HepG2 (cell line): ENCODE data around the gene CAGE1. TPM values are rescaled to one million over a fixed set of nuclear protein-coding genes. Genes with fewer than 3 reads are reported as not detected.
A peak's percentile ranks its signal among the peaks of the same experiment; 100 is the strongest.

Experiments
- GFI1 ChIP-seq: sonication (generic); formaldehyde crosslinking; IDR thresholded peaks from 2 replicates; pipeline ENCODE4 v1.5.0; 2020; ENCODE audit warnings: missing genetic modification reagents, mild to moderate bottlenecking, borderline replicate concordance
- PHB2 ChIP-seq: fragments of 450-650 bp; IDR thresholded peaks from 2 replicates; pipeline ENCODE4 v1.6.1; 2018; ENCODE audit not compliant: partially characterized antibody
- SRY ChIP-seq: sonication (generic); formaldehyde crosslinking; IDR thresholded peaks from 2 replicates; pipeline ENCODE4 v1.8.0; 2022; ENCODE audit warnings: mild to moderate bottlenecking, missing genetic modification reagents
- ZNF260 ChIP-seq: sonication (generic); formaldehyde crosslinking; IDR thresholded peaks from 2 replicates; pipeline ENCODE4 v1.4.0; 2020; ENCODE audit warnings: missing genetic modification reagents, low read depth, mild to moderate bottlenecking, borderline replicate concordance
- ZNF282 ChIP-seq: fragments of 450-650 bp; IDR thresholded peaks from 2 replicates; pipeline ENCODE4 v1.6.1; 2018; ENCODE audit not compliant: partially characterized antibody
- ZNF383 ChIP-seq: sonication (generic); formaldehyde crosslinking; IDR thresholded peaks from 2 replicates; pipeline ENCODE4 v1.4.0; 2020; ENCODE audit warnings: missing genetic modification reagents, mild to moderate bottlenecking, borderline replicate concordance
- polyA plus RNA-seq, 8 experiments: library from polyadenylated mRNA; depleted of rRNA in 3 of 8; stranded (reverse) in 7 of 8; unstranded in 1 of 8; fragments of >200 nt; fragmentation: Illumina TruSeq in 4 of 8; extraction: Trizol in 4 of 8; gene quantifications; 2 replicates each; pipeline versions ENCODE4 v1.2.1 to v1.2.3, GENCODE V29; 2011 to 2016; ENCODE audit warnings: low read depth in 4 of 8, missing spikeins in 1 of 8, mixed read lengths in 1 of 8; ENCODE audit not compliant: insufficient read depth in 1 of 8
- total RNA-seq, 5 experiments: library from RNA; depleted of rRNA; stranded (reverse); fragments of >200 nt; fragmentation: Illumina TruSeq; extraction: Trizol; gene quantifications; 2 replicates each; pipeline ENCODE4 v1.2.3, GENCODE V29; 2016; ENCODE audit warnings: low read depth in 1 of 5
- TF ChIP-seq, protein P1 (sequence below): sonication (generic); formaldehyde crosslinking; conservative IDR thresholded peaks from 2 replicates; pipeline ENCODE4 v1.4.0; 2020; ENCODE audit warnings: mild to moderate bottlenecking, missing genetic modification reagents, moderate library complexity
- TF ChIP-seq, protein P2 (sequence below): sonication (generic); formaldehyde crosslinking; IDR thresholded peaks from 2 replicates; pipeline ENCODE4 v1.4.0; 2020; ENCODE audit warnings: mild to moderate bottlenecking, low read depth, missing genetic modification reagents
- TF ChIP-seq, protein P3 (sequence below): sonication (generic); formaldehyde crosslinking; IDR thresholded peaks from 2 replicates; pipeline ENCODE4 v1.8.1; 2023; ENCODE audit warnings: mild to moderate bottlenecking, missing genetic modification reagents
- TF ChIP-seq, protein P4 (sequence below), 2 experiments: fragments of 450-650 bp in 1 of 2; sonication (generic) in 1 of 2; formaldehyde crosslinking; IDR thresholded peaks; 2 replicates each; pipeline versions ENCODE4 v1.5.0 to v1.8.0; 2020 to 2022; ENCODE audit warnings: mild to moderate bottlenecking in 1 of 2, missing genetic modification reagents in 1 of 2
- TF ChIP-seq, protein P5 (sequence below): sonication (generic); formaldehyde crosslinking; IDR thresholded peaks from 2 replicates; pipeline ENCODE4 v1.4.0; 2020; ENCODE audit warnings: missing genetic modification reagents
- TF ChIP-seq, protein P6 (sequence below): sonication (generic); formaldehyde crosslinking; IDR thresholded peaks from 2 replicates; pipeline ENCODE4 v1.5.0; 2020; ENCODE audit warnings: mild to moderate bottlenecking, missing genetic modification reagents, borderline replicate concordance

CAGE1 gene
- total and polyA plus RNA-seq, 2 of the 13 experiments (the other 11 are each of a cell fraction or from before 2014, with no cell fraction given), result 0.03 to 0.15 TPM

DNA sequence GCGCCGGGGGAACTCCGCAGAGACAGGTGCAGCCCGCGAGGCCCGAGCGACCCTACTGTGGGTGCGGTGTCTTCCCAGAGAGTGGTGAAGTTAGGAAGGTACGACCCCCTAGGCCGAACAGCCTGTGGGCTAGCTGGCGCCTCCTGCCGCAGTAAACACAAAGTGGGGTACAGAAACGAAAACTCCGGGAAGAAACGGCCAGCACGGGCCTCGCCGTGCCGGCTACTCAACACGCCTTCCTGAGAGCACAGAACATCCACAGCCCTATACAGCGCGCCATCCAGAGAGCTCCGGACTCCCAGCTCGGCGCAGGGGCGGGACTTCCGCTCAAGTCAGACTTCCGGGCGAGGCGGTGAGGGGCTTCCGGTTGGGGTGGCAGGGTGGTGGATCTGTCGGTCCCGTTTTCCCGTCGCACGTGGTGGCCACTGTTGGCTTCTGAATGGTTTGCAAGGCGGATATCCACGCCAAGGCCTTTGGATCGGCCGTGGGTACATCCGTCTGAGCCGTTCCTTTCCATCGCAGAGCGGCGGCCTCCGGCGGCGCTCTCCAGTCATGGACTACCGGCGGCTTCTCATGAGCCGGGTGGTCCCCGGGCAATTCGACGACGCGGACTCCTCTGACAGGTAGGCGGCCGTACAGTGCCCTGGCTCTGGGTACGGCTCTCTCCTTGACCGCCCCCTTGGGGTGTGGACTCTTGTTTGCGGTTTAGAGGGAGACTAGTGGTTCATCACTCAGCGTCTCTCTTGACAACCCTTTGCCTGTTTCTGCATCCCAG is at the start of gene CAGE1, which contains the start of gene RIOK1 (continued):
- TF ChIP-seq, protein P1, sequence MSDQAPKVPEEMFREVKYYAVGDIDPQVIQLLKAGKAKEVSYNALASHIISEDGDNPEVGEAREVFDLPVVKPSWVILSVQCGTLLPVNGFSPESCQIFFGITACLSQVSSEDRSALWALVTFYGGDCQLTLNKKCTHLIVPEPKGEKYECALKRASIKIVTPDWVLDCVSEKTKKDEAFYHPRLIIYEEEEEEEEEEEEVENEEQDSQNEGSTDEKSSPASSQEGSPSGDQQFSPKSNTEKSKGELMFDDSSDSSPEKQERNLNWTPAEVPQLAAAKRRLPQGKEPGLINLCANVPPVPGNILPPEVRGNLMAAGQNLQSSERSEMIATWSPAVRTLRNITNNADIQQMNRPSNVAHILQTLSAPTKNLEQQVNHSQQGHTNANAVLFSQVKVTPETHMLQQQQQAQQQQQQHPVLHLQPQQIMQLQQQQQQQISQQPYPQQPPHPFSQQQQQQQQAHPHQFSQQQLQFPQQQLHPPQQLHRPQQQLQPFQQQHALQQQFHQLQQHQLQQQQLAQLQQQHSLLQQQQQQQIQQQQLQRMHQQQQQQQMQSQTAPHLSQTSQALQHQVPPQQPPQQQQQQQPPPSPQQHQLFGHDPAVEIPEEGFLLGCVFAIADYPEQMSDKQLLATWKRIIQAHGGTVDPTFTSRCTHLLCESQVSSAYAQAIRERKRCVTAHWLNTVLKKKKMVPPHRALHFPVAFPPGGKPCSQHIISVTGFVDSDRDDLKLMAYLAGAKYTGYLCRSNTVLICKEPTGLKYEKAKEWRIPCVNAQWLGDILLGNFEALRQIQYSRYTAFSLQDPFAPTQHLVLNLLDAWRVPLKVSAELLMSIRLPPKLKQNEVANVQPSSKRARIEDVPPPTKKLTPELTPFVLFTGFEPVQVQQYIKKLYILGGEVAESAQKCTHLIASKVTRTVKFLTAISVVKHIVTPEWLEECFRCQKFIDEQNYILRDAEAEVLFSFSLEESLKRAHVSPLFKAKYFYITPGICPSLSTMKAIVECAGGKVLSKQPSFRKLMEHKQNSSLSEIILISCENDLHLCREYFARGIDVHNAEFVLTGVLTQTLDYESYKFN (CRISPR knock-in tag), result peak; percentile 69
- no peak for TF ChIP-seq ZNF260 (CRISPR knock-in tag)
- TF ChIP-seq, protein P2, sequence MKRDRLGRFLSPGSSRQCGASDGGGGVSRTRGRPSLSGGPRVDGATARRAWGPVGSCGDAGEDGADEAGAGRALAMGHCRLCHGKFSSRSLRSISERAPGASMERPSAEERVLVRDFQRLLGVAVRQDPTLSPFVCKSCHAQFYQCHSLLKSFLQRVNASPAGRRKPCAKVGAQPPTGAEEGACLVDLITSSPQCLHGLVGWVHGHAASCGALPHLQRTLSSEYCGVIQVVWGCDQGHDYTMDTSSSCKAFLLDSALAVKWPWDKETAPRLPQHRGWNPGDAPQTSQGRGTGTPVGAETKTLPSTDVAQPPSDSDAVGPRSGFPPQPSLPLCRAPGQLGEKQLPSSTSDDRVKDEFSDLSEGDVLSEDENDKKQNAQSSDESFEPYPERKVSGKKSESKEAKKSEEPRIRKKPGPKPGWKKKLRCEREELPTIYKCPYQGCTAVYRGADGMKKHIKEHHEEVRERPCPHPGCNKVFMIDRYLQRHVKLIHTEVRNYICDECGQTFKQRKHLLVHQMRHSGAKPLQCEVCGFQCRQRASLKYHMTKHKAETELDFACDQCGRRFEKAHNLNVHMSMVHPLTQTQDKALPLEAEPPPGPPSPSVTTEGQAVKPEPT (CRISPR knock-in tag), result peak; percentile 74; the same call in 1 of the 2 replicates
- TF ChIP-seq, protein P3, sequence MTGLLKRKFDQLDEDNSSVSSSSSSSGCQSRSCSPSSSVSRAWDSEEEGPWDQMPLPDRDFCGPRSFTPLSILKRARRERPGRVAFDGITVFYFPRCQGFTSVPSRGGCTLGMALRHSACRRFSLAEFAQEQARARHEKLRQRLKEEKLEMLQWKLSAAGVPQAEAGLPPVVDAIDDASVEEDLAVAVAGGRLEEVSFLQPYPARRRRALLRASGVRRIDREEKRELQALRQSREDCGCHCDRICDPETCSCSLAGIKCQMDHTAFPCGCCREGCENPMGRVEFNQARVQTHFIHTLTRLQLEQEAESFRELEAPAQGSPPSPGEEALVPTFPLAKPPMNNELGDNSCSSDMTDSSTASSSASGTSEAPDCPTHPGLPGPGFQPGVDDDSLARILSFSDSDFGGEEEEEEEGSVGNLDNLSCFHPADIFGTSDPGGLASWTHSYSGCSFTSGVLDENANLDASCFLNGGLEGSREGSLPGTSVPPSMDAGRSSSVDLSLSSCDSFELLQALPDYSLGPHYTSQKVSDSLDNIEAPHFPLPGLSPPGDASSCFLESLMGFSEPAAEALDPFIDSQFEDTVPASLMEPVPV (CRISPR knock-in tag), result peak; percentile 87
- peak; percentile 68; the same call in 1 of the 2 replicates for TF ChIP-seq SRY (CRISPR knock-in tag)
- TF ChIP-seq GFI1 (CRISPR knock-in tag), result peak; percentile 71; the same call in 1 of the 2 replicates
- no peak for TF ChIP-seq PHB2
- TF ChIP-seq, protein P4, sequence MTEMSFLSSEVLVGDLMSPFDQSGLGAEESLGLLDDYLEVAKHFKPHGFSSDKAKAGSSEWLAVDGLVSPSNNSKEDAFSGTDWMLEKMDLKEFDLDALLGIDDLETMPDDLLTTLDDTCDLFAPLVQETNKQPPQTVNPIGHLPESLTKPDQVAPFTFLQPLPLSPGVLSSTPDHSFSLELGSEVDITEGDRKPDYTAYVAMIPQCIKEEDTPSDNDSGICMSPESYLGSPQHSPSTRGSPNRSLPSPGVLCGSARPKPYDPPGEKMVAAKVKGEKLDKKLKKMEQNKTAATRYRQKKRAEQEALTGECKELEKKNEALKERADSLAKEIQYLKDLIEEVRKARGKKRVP (CRISPR knock-in tag; IDR thresholded peaks at IDR 0.05), result peak in 1 of 2 experiments; percentile 84; a peak in 2 of 4 replicates
- TF ChIP-seq, protein P5, sequence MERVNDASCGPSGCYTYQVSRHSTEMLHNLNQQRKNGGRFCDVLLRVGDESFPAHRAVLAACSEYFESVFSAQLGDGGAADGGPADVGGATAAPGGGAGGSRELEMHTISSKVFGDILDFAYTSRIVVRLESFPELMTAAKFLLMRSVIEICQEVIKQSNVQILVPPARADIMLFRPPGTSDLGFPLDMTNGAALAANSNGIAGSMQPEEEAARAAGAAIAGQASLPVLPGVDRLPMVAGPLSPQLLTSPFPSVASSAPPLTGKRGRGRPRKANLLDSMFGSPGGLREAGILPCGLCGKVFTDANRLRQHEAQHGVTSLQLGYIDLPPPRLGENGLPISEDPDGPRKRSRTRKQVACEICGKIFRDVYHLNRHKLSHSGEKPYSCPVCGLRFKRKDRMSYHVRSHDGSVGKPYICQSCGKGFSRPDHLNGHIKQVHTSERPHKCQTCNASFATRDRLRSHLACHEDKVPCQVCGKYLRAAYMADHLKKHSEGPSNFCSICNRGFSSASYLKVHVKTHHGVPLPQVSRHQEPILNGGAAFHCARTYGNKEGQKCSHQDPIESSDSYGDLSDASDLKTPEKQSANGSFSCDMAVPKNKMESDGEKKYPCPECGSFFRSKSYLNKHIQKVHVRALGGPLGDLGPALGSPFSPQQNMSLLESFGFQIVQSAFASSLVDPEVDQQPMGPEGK (CRISPR knock-in tag), result peak; percentile 74
- TF ChIP-seq, protein P6, sequence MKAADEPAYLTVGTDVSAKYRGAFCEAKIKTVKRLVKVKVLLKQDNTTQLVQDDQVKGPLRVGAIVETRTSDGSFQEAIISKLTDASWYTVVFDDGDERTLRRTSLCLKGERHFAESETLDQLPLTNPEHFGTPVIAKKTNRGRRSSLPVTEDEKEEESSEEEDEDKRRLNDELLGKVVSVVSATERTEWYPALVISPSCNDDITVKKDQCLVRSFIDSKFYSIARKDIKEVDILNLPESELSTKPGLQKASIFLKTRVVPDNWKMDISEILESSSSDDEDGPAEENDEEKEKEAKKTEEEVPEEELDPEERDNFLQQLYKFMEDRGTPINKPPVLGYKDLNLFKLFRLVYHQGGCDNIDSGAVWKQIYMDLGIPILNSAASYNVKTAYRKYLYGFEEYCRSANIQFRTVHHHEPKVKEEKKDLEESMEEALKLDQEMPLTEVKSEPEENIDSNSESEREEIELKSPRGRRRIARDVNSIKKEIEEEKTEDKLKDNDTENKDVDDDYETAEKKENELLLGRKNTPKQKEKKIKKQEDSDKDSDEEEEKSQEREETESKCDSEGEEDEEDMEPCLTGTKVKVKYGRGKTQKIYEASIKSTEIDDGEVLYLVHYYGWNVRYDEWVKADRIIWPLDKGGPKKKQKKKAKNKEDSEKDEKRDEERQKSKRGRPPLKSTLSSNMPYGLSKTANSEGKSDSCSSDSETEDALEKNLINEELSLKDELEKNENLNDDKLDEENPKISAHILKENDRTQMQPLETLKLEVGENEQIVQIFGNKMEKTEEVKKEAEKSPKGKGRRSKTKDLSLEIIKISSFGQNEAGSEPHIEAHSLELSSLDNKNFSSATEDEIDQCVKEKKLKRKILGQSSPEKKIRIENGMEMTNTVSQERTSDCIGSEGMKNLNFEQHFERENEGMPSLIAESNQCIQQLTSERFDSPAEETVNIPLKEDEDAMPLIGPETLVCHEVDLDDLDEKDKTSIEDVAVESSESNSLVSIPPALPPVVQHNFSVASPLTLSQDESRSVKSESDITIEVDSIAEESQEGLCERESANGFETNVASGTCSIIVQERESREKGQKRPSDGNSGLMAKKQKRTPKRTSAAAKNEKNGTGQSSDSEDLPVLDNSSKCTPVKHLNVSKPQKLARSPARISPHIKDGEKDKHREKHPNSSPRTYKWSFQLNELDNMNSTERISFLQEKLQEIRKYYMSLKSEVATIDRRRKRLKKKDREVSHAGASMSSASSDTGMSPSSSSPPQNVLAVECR (CRISPR knock-in tag), result peak; percentile 99
- TF ChIP-seq ZNF383 (CRISPR knock-in tag), result peak; percentile 92; the same call in 1 of the 2 replicates
- TF ChIP-seq ZNF282, result no peak
